GM21381 (cell line): ENCODE measurements around the gene MTHFD1L.
"Not testable (repeated sequence)": the region's sequence is repeated elsewhere in the genome, so short reads cannot be mapped to it uniquely, and the experiment has no call there.

Experiments used
- ATAC-seq: cut with Tn5 transposase; IDR thresholded peaks from one replicate; pipeline ENCODE4 v1.9.1; 2021; ENCODE audit warnings: mild to moderate bottlenecking, moderate library complexity; ENCODE audit not compliant: unreplicated experiment

MTHFD1L gene

GRCh38 chr6:151012321-151013294 lies 147.1 kb downstream of the MTHFD1L start:
- no peak for ATAC-seq

DNA sequence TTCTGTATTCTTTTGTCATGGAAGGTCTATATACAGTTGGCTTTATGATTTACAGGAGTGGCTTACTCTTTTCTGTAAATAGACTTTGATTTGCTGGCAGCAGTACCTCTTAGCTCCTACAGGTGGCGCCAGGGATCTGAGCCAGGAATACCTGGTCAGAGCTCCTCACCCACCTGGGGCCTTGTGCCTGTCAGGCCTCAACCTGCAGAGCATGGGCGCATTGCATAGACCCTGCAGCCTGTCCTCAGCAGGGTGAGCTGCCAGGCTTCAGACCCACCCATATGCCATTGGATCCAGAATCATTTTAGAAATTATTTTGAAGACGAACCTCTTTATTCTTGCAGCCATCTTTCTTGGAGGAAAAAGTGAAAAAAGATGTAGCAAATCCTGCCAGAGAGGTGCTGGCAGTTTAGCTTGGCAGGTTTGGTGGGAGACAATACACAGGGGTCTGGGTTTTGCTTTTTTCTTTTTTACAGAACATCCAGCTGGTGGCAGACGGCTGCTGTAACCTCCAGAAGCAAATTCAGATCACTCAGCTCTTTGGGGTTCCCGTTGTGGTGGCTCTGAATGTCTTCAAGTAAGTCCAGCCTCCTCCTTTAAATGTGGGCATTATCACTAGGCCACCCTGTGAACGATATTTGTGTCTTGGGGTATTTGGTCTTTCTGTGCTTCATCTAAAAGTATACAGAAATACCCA lies 149.1 kb downstream of the MTHFD1L start:
- ATAC-seq: peak; percentile 57

- ATAC-seq: no peak
Observed at GRCh38 chr6:151015101-151015700, 149.7 kb downstream of the MTHFD1L start.

- ATAC-seq: no peak
Observed at GRCh38 chr6:151016107-151016506, 150.6 kb downstream of the MTHFD1L start.

DNA sequence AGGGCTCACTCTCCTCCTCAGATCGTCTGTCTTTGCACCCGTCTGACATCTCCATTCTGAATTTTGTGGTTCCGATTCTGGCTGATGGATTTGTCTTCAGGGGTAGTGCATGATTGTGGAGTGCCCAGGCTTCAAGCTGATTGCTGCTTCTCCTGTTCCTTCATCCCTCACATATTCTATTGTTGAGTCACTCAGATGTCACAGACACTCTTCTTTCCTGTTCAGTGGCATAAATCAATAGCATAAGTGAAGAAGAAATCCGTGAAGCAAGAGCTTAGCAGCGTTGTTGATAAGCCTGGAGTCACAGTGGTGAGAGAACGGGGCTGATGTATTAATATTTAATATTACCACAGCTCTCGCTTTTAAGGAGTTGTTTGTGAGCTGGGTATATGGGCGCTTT lies 152.5 kb downstream of the MTHFD1L start:
- ATAC-seq: no peak

DNA sequence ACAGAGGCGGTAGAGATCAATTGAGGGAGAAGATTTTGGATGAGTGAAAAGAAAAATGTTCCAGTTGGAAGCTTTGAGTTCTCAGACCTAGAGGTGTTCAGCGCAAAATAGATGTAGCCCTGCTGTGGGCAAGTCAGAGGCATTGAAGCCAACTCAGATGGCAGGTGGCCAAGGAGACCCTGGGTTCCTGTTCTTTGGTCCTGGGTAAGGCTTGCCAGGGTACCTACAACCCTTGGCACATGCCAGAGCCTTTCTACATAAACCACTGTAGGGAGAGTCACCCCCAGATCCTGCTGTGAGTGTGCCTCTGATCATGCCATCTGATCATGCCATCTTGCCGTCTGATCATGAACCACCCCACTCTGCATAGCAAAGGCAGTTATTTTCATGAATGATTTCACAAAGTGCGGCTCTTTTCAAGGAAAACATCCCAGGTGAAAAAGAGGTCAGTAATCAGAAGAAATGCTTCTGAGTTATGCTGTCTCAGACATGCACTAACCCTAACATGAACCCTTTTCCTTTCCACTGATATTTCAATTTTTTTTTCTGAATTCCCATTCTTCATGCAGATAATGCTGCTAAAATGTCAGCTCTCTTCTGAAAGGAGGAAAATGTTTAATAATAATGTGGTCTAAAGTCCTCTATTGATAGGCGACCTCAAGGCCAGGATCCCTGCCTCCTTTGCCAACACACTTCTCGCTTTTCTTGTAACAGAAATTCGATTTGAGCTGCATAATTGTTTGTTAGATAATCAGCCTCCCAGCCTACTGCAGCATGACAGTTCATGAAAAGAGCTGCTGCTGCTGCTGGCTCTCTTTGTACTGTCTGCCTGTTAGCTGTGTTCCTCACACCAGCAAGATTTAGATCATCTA lies 153.6 kb downstream of the MTHFD1L start:
- no peak for ATAC-seq

- ATAC-seq: no peak
Observed at GRCh38 chr6:151021896-151022295, 156.4 kb downstream of the MTHFD1L start.

DNA sequence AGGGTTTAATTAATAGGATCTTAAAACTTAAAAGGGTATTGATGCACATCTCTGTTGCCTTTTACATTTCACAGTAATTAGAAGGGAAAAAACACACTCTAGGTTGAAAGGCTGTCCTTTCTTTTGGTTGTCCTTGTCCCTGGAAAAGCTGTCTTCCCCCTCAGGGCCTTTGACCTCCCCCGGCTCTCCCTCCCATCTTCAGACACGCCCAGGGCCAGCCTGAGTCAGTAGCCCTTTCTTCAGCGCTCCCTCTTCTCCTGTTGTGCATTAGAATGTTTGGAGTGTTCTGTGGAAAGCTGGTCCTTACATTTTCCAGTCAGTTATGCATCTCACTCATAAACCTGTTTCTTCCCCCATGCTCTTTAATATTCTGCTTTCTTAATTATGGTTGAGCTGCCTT lies 157.0 kb downstream of the MTHFD1L start:
- ATAC-seq: no peak

GRCh38 chr6:151023342-151023741 lies 157.8 kb downstream of the MTHFD1L start:
- ATAC-seq: no peak

DNA sequence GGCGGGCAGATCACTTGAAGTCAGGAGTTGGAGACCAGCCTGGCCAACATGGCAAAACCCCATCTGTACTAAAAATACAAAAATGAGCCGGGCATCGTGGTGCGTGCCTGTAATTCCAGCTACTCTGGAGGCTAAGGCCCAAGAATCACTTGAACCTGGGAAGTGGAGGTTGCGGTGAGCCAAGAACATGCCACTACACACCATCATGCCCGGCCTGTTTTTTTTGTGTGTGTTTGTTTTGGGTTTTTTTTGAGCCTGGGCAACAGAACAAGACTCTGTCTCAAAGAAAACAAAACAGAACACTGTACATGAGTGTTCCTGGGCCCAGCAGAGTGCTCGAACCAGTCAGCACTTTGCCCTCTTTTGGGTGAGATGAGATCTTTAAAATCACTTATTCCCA lies 159.1 kb downstream of the MTHFD1L start:
- no peak for ATAC-seq

GRCh38 chr6:151025076-151025475 lies 159.6 kb downstream of the MTHFD1L start:
- ATAC-seq: no peak

- no peak for ATAC-seq
Observed at GRCh38 chr6:151026041-151026663, 160.7 kb downstream of the MTHFD1L start.

DNA sequence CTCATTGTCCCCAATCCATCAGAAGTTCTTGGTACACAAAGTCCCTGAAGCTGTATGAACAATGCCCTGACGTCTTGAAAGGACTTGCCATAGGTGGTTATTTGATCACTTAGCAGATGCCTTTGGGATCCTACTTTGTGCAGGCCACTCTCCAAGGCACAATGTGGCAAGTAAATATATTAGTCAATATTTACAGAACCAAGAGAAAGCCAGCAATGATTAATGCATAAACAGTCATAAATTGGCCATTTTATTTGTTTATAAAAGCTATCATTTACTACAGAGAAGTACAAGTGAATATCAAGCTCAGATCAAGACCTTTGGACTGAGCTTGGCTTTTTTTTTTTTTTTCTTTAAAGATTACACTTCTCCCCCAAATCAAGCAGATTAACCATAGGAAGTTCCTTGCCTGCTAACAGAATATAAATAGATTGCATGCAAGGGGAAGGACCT lies 161.8 kb downstream of the MTHFD1L start:
- ATAC-seq: no peak

DNA sequence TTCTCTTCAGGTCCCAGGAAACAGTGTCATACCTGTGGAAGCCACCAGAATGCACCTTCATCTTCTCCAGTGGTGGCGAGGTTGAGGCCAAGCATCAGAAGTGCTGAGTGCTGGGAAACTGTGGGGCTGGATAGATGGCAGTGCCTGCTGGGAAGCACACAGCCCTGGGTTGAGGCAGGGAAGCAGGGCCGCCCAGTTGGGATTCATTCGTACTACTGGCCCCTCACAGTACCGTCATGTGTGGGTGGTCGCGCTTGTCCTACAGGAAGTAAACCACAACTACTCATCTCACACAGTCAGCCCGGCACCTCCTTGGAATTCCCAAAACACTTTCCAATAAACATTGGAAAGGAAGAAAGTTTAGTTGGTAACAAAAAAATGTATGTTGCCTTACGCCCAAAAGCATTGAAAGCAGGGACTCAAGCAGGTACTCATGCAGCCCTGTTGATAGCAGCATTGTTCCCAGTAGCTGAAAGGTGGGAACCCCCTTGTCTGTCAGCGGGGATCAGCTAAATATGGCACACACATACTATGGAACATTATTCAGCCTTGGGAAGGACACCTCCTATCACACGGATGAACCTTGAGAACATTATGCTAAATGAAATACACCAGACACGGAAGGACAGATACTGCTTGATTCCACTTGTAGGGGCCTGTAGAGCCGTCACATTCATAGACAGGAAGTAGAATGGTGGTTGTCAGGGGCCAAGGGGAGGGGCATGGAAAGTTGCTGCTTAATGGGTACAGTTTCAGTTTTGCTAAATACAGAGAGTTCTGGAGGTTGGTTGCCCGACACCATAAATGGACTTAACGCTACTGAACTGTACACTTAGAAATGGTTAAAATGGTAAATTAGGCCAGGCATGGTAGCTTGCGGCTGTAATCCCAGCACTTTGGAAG lies 162.7 kb downstream of the MTHFD1L start:
- no peak for ATAC-seq

GRCh38 chr6:151029970-151030369 lies 164.5 kb downstream of the MTHFD1L start:
- no peak for ATAC-seq

DNA sequence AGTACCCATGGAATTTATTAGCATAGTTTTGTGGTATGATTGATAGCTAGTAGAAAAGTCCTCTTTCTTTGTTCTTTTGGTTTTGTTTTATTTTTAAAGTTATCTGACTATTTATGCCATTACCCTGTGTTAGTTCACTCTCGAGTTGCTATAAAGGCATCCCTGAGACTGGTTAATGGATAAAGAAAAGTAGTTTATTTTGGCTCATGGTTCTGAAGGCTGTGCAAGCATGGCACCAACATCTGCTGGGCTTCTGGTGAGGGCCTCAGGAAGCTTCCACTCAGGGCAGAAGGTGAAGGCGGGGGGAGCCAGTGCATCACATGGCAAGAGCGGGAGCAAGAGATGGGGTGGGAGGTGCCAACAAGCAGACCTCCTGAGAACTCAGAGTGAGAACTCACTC lies 166.5 kb downstream of the MTHFD1L start:
- ATAC-seq: no peak

DNA sequence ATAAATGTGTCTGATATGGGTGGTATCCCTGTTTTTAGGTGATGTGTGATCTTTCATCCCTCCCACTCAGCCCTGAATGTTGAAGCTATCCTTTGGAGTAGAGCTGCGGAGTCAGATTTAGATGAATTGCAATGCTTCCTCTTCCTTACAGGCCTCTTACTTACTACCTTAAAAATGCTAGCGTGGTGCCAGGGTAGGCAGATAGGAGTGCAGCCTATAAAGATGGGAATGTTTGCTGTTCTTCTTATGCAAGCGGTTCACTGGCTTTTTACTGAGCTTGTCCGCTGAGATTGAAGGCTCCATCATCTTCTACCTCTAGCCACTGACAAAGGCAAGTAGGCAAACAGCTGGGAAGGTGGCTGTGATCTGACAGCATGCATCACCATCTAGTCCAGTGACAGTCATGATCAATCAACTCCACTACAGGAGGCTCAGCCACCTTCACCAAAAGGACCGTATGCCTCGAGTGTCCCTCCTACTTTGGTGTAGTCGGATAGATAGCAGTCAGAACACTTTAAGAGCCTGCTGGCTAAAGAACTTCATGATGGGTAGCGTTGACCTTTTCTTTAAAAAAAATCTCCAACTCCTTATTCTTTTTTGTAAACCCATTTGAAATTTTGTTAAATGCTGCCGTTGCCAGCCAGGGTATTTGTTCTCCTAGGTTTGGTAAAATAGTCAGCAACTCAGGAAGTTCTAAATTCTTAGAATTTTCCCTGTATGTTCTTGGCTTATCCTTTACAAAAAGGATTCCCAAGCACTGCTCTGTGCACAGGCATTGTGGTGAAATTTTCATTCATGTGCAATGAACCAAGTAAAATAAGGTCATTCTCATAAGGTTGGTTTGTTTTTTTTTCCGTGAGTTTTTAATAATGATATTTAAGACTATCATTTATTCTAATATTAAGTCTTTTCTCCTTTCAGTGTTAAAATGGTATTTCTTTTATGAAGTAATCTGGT lies 169.6 kb downstream of the MTHFD1L start:
- ATAC-seq: no peak

DNA sequence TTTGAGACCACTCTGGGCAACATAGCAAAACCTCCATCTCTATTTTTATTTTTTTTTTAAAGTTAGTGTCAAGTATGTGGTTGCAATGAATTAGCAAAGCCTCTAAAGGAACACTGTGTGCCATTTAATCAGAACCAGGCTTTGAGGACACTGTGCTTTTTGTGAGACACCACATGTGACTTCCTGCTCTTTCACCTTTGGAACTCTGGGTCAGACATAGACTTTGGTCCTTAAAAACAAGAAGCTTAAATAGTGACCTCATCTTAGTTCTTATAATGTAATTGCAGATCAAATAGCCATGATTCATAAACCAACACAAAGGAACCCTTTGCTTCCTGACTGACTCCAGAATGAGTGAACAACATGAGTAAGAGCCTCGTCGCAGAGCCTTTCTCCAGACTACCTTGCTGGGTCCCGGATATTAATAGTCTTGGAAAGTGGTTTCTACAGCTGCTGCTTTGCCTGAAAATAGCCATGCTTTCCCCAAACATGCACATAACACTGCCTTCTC lies 170.8 kb downstream of the MTHFD1L start:
- ATAC-seq: not testable (repeated sequence)
